HG03469 (cell line): Measurements from ENCODE around the gene CELF4.

Experiments
- ATAC-seq: cut with Tn5 transposase; IDR thresholded peaks from one replicate; pipeline ENCODE4 v1.9.1; 2021; ENCODE audit warnings: mild to moderate bottlenecking, moderate library complexity, moderate number of reproducible peaks; ENCODE audit not compliant: unreplicated experiment

The CELF4 gene

GRCh38 chr18:37565101-37565976, at the start of gene CELF4:
TSS of gene CELF4 (minus strand) at chr18:37565798.
- ATAC-seq, result no peak

DNA sequence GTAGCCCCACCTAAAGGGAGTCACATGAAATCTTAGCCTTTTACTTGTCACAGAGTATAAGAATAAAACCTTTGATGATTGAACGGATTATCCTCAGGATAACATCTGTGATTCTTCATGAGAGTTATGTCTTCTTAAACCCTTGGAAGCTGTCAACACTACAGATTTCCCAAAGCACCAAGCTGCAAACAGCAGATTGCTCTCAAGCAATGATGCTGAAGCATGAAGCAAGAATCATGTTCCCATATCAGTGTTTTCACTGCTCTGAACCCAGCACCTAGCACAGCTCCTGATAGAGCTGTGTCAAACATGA, 47.6 kb upstream of the CELF4 start:
- ATAC-seq, result no peak

DNA sequence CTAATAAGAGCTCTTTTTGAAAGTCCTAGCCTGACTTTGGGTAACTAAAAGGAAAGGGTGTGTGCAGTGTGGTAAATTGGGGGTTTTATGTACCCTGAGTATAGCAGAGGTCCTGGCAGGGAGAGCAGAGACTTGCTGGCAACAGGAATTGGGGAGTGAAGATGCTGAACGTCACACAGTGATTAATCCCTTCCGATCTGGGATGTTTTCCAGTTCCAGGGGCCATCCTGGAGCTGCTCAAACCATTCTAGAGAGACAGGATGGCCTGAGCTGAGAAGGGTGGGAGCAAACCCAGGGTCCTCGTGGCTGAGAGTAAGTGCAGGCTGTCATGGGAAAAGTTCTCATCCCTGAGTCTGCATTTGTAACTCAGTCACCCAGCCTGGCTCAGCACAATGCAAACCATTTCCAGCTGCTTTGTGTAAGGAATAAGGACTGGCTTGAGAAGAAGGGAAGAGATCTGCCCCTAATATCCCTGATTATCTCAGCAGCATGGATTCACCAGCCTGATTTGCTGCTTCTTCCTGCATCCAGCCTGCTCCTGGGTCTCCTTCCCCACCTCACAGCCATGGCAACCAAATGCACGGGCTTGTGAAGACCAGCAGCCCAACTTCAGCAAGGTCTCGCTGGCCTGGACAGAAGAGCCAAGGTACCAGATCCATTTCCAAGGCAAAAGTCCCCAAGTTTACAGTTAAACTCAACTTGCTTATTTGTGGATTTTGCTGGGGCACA, 47.1 kb upstream of the CELF4 start:
- ATAC-seq, result no peak

GRCh38 chr18:37611614-37612279, 46.1 kb upstream of the CELF4 start:
- no peak for ATAC-seq

- ATAC-seq, result no peak
These were observed 43.3 kb upstream of the CELF4 start for GRCh38 chr18:37608876-37609275.

- no peak for ATAC-seq
These were observed 41.7 kb upstream of the CELF4 start for GRCh38 chr18:37607281-37607680.

GRCh38 chr18:37604032-37604431, 38.4 kb upstream of the CELF4 start:
- ATAC-seq, result no peak

DNA sequence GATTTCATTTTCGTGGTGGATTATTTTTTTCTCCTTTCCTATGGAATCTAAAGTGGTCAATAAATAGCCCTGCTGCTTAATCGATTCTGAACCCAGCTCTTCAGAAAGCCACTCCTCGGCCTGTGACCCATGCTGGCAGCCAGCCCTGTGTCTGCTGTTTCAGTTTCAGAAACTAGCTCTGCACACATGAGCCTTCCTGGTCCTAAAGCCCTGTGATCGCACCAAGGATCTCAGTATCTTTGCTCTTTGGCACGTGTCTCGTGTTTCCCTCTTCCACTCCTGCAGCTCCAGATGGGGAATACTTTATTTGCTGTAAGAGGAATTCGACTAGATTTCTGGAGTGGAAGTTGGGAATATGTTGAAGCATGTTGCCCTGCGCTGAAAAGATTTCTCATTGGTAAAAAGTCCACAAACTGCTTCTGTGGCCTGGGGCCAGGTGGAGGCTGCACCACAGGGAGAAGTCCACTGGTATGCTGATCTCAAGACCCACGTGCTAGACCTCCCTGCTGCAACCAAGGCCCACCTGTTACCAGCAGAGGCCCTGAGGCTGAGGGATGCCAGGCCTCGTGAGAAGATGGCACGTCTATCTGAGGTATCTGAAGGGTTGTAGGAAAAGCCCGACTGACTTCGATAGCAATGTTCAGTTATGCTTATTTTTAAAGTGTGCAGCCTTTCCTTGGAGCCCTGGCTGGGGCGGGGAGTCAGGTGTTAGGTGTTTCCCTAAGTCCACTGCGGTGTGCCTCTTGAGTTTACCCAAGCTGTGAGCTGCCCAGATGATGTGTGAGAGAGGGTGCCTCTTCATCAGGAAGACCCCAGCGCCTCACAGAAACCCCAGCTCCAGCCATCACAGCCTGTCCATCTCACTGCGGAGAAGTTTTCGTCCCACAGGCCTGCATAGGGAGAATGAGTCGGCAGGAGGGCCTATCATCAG, 33.6 kb upstream of the CELF4 start:
- ATAC-seq, result no peak

- no peak for ATAC-seq
These were observed 32.8 kb upstream of the CELF4 start for GRCh38 chr18:37598396-37598795.

- ATAC-seq, result no peak
These were observed 24.7 kb upstream of the CELF4 start for GRCh38 chr18:37590346-37590745.

DNA sequence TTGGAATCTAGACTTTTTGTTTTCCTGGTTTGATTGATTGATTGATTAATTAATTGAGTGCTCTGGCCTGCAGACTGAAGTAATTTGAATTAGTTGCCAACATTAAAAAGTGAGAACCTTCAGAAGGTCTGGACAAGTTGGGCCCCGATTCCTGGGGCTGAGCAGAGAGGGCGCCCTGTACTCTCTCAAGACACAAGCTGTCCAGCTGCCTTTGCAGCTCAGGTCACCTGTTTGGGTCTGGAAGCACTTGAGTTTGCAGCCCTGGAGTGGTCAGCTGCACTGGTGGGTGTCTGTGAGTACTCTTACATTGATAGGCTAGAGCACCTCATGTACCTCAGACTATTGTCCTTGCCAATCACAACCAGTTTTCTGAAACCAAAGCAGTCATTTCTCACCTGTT, 22.7 kb upstream of the CELF4 start:
- ATAC-seq, result no peak

DNA sequence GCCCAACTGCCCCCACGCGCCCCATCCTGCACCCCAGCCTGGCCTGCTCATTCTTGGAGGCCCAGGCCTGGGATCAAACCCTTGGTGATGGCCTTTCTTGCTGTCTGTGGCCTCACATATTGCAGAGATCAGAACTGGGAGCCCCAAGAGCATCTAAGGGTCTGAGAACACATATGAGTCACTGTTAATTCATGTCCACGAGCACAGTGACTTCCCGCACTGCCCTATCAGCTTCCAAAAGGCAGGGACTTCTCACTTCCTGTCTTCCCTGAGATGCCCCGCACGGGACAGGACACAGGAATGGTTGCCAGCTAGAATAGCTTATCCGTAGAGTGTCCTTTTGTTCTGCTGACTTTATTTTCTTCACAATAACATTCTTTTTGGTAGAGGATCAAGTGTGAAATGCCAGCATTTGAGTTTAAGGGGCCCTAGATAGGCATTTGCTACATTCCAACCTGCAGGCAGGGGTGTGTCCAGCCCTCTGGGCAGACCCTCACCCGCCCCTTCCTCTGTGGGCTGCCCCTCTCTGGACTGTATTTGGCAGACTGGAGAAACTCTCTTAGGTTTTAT, 21.1 kb upstream of the CELF4 start:
- ATAC-seq, result no peak

DNA sequence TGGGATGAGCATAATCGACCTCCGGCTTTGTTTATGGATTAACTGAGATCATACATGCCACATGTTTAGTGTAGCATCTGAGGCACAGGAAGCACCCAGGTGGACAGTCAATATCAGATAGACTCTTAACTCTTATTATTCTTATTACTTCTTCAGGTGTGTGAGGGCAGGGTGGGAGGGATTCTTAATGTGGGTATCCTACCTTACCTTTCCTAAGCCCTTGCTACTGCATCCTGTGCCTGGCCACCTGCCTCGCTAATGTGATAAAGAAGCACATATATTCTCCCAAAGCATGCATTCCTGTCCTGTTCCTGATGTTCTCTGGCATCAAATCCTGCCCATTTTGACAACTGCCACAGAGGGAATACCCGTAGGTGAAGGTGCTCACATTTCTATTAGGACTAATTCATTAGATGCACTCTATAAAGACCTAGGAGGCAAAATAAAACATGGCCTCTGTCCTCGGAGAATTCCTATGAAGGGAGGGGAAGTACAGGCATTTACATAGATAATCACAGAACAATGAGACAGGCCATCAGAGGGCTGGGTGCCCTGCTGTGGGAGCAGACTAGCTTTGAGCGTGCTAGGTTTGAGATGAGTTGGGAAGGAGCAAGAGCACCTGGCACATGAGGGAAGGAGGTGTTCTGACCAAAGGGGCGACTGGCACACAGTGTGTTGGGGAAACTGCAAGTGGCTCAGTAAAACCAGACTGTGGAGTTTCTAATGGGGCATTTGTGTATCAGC, 19.5 kb upstream of the CELF4 start:
- no peak for ATAC-seq

DNA sequence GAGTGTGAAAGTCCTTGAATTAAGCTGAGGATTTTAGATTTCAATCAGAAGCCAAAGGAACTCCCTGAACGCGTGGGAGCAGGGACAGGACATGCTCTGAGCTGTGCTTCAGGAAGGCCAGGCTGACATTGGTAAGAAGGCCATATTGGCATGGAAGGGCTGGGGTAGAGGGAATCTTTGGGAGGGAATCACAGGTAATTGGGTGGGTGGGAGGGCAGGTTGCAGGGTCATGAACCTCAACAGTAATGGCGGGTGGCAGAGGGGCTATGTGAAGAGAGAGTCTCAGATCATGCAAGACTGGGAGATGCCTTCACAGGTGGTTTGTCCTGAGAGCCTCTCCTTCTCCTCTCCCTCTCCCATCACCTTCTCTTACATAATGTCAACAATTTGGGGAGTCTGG, 18.6 kb upstream of the CELF4 start:
- no peak for ATAC-seq

- no peak for ATAC-seq
These were observed 16.7 kb upstream of the CELF4 start for GRCh38 chr18:37582261-37582660.

DNA sequence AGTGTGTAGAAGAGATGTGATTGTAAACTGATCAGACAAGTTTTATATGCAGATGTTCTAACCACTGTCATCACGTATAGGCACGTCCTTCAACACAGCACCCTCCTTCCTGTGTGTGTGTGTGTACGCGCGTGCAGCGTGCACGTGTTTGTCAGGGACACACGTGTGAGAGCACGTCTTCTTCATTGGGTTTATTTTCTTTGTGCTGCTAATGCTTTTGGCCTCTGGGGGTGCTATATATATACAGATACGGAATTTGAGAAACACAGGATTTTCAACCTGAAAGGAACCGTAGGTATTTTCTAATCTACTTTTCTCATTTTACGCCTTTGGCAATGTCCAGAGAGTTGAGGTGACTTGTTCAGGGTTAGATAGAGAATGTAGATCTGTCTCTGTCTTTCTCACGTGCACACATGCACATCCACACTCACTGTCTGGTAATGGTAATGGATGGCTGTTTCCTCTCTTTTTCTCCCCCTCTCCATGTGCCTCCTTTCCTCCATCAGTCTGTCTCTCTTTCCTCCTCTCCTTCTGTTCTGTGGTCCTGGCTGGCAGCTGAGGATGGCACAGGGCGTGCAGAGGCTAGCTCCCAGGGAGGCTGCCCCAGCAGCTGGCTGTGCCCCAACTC, 13.4 kb upstream of the CELF4 start:
- peak; percentile 48 for ATAC-seq

DNA sequence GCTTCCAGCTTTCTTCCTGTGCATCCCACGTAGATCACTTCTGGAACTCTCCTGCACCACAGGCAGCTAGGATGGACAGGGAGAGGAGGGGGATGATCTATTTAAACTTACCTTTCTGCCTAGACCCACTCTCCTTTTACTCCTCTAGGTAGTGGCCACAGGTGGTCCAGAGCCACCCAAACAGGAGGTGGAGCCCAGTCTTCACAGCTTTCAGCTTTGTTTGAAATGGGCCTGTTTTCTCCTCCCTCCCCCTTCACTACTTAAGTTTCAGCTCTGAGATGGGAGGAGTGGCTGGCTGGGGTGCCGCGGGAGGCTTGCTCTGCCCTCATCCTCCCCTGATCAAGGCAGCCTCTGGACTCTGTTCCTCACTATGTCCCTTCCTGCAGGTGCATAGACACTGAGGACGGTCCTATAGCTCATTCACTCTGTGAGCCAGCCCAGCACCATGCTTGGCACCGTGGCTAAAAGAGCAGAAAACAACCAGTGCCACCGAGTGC, 12.6 kb upstream of the CELF4 start:
- no peak for ATAC-seq

DNA sequence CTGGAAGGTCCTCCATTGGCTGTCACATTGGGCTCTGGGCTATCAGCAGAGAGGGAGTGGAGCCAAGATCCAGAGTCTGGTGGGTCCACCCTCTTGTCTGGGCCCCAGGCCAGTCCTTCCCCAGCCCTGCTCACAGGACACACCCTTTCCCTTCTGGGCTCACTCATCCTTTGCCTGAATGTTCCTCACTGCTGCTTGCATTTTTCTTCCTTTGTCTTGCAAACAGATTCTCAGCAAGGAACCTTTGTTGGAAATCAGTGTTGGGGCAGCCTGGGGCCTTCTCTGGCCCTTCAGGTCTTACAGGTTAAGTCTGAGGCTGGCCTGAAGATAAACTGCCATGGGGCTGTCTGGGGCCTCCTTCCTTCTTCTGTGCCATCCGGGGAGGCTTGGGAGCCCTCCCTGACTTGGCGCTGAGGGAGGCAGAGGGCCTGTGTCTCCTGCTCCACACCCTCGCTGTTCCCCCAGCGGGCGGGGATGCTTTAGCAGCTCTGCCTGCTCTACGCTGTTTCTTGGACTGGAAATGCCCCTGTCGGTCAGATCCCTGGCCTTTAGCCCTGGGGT, 11.5 kb upstream of the CELF4 start:
- ATAC-seq, result no peak

GRCh38 chr18:37575646-37576045, 10.0 kb upstream of the CELF4 start:
- ATAC-seq, result no peak
